ENCODE measurements around the gene EDEM1. TPM values are rescaled to one million over a fixed set of nuclear protein-coding genes. Genes with fewer than 3 reads are reported as not detected.

The EDEM1 gene
- total and polyA plus RNA-seq, 2 experiments from 2014 or later = 17.3 to 24.3 TPM

GRCh38 chr3:5214352-5214751, 26.8 kb downstream of the EDEM1 start:
- no peaks in the 10 kb centered on the region for H4K20me1 ChIP-seq (ENCODE audit: insufficient read depth)
- no peaks in the 10 kb centered on the region for H3K4me1 ChIP-seq (ENCODE audit: insufficient read depth)
- peaks cover 7% of the 10 kb centered on the region; the same call in 1 of the 2 replicates for H3F3A ChIP-seq (ENCODE audit: insufficient read depth)
- no peaks in the 10 kb centered on the region for H3K9me2 ChIP-seq (ENCODE audit: insufficient read depth)
- peaks cover 57% of the 10 kb centered on the region; the same call in 1 of the 2 replicates for H3K36me3 ChIP-seq (ENCODE audit: low read depth)
- no peaks in the 10 kb centered on the region for H3K27me3 ChIP-seq (replicated peaks; ENCODE audit: insufficient read depth)
- no peak overlapping the region for H3K27ac ChIP-seq
- H3K4me3 ChIP-seq = no peak overlapping the region
- in situ Hi-C loops (cut with MboI) = no loop called here
- no peaks in the 10 kb centered on the region for H3K9me3 ChIP-seq (ENCODE audit: low read depth)
- H3K4me2 ChIP-seq (ENCODE audit: unreplicated experiment) = no peak overlapping the region
- no peaks in the 10 kb centered on the region for H3K79me2 ChIP-seq (ENCODE audit: insufficient read depth)
- TF ChIP-seq EZH2phosphoT487 (IDR thresholded peaks at IDR 0.05; ENCODE audit: insufficient read depth, low read depth) = no peak
- no peak for TF ChIP-seq EZH2 (IDR thresholded peaks at IDR 0.05; ENCODE audit: insufficient read depth, poor library complexity, severe bottlenecking)
- 82 to 83% methylated on average over 9 of the region's 9 CpGs for WGBS, 2 experiments (ENCODE audit: low coverage in 1 of 2, low lambda C conversion rate in 2 of 2, missing lambda C conversion rate in 2 of 2)
- H3K9ac ChIP-seq = no peak overlapping the region
- H2AFZ ChIP-seq = no peak overlapping the region
- DNase-seq = no peak

GRCh38 chr3:5217824-5218595, 30.5 kb downstream of the EDEM1 start:
- Histone ChIP-seq H4K20me1 (ENCODE audit: insufficient read depth) (no peaks in the 10 kb centered on the region), H3K9ac (no peak overlapping the region), H3K27ac (no peak overlapping the region), H2AFZ (no peak overlapping the region), H3F3A (ENCODE audit: insufficient read depth) (peaks cover 7% of the 10 kb centered on the region; the same call in 1 of the 2 replicates), H3K27me3 (replicated peaks; ENCODE audit: insufficient read depth) (no peaks in the 10 kb centered on the region), H3K4me1 (ENCODE audit: insufficient read depth) (no peaks in the 10 kb centered on the region), H3K79me2 (ENCODE audit: insufficient read depth) (no peaks in the 10 kb centered on the region), H3K4me3 (no peak overlapping the region), H3K9me3 (ENCODE audit: low read depth) (no peaks in the 10 kb centered on the region), H3K36me3 (ENCODE audit: low read depth) (peaks cover 45% of the 10 kb centered on the region; the same call in 1 of the 2 replicates), H3K4me2 (ENCODE audit: unreplicated experiment) (no peak overlapping the region), H3K9me2 (ENCODE audit: insufficient read depth) (no peaks in the 10 kb centered on the region)
- peak; percentile 17 for DNase-seq
- TF ChIP-seq EZH2phosphoT487 (IDR thresholded peaks at IDR 0.05; ENCODE audit: insufficient read depth, low read depth) (no peak), EZH2 (IDR thresholded peaks at IDR 0.05; ENCODE audit: insufficient read depth, poor library complexity, severe bottlenecking) (no peak)
- 66 to 67% methylated on average over 9 of the region's 9 CpGs for WGBS, 2 experiments (ENCODE audit: low coverage in 1 of 2, low lambda C conversion rate in 2 of 2, missing lambda C conversion rate in 2 of 2)
- in situ Hi-C loops (cut with MboI) = no loop called here

GRCh38 chr3:5218815-5219214, 31.3 kb downstream of the EDEM1 start:
- 79 to 82% methylated on average over 5 of the region's 5 CpGs for WGBS, 2 experiments (ENCODE audit: low coverage in 1 of 2, low lambda C conversion rate in 2 of 2, missing lambda C conversion rate in 2 of 2)
- Histone ChIP-seq H3K4me3 (no peak overlapping the region), H2AFZ (no peak overlapping the region), H3K27ac (no peak overlapping the region), H3K79me2 (ENCODE audit: insufficient read depth) (no peaks in the 10 kb centered on the region), H3F3A (ENCODE audit: insufficient read depth) (peaks cover 7% of the 10 kb centered on the region; the same call in 1 of the 2 replicates), H4K20me1 (ENCODE audit: insufficient read depth) (no peaks in the 10 kb centered on the region), H3K4me1 (ENCODE audit: insufficient read depth) (no peaks in the 10 kb centered on the region), H3K9ac (no peak overlapping the region), H3K9me3 (ENCODE audit: low read depth) (no peaks in the 10 kb centered on the region), H3K27me3 (replicated peaks; ENCODE audit: insufficient read depth) (no peaks in the 10 kb centered on the region), H3K4me2 (ENCODE audit: unreplicated experiment) (no peak overlapping the region), H3K9me2 (ENCODE audit: insufficient read depth) (no peaks in the 10 kb centered on the region), H3K36me3 (ENCODE audit: low read depth) (peaks cover 38% of the 10 kb centered on the region; the same call in 1 of the 2 replicates)
- TF ChIP-seq EZH2 (IDR thresholded peaks at IDR 0.05; ENCODE audit: insufficient read depth, poor library complexity, severe bottlenecking) (no peak), EZH2phosphoT487 (IDR thresholded peaks at IDR 0.05; ENCODE audit: insufficient read depth, low read depth) (no peak)
- in situ Hi-C loops (cut with MboI) = no loop called here
- peak; percentile 16 for DNase-seq

GRCh38 chr3:5219216-5219615, 31.7 kb downstream of the EDEM1 start:
- no peaks in the 10 kb centered on the region for H3K4me1 ChIP-seq (ENCODE audit: insufficient read depth)
- no peaks in the 10 kb centered on the region for H3K27me3 ChIP-seq (replicated peaks; ENCODE audit: insufficient read depth)
- H4K20me1 ChIP-seq (ENCODE audit: insufficient read depth) = no peaks in the 10 kb centered on the region
- 73 to 83% methylated on average over 4 of the region's 4 CpGs for WGBS, 2 experiments (ENCODE audit: low coverage in 1 of 2, low lambda C conversion rate in 2 of 2, missing lambda C conversion rate in 2 of 2)
- H3K79me2 ChIP-seq (ENCODE audit: insufficient read depth) = no peaks in the 10 kb centered on the region
- H3K4me2 ChIP-seq (ENCODE audit: unreplicated experiment) = no peak overlapping the region
- no peak overlapping the region for H2AFZ ChIP-seq
- peaks cover 10% of the 10 kb centered on the region; the same call in 1 of the 2 replicates for H3F3A ChIP-seq (ENCODE audit: insufficient read depth)
- H3K36me3 ChIP-seq (ENCODE audit: low read depth) = peaks cover 35% of the 10 kb centered on the region; the same call in 1 of the 2 replicates
- no peak for TF ChIP-seq EZH2 (IDR thresholded peaks at IDR 0.05; ENCODE audit: insufficient read depth, poor library complexity, severe bottlenecking)
- TF ChIP-seq EZH2phosphoT487 (IDR thresholded peaks at IDR 0.05; ENCODE audit: insufficient read depth, low read depth) = no peak
- H3K4me3 ChIP-seq = no peak overlapping the region
- no peaks in the 10 kb centered on the region for H3K9me3 ChIP-seq (ENCODE audit: low read depth)
- in situ Hi-C loops (cut with MboI) = no loop called here
- H3K9me2 ChIP-seq (ENCODE audit: insufficient read depth) = no peaks in the 10 kb centered on the region
- H3K27ac ChIP-seq = no peak overlapping the region
- no peak for DNase-seq
- H3K9ac ChIP-seq = no peak overlapping the region
